GM19328 (cell line): ENCODE results near the gene NUP93.

ENCODE experiments used
- ATAC-seq: cut with Tn5 transposase; IDR thresholded peaks from one replicate; pipeline ENCODE4 v1.9.1; 2021; ENCODE audit warnings: mild to moderate bottlenecking, moderate library complexity; ENCODE audit not compliant: unreplicated experiment

The NUP93 gene

DNA sequence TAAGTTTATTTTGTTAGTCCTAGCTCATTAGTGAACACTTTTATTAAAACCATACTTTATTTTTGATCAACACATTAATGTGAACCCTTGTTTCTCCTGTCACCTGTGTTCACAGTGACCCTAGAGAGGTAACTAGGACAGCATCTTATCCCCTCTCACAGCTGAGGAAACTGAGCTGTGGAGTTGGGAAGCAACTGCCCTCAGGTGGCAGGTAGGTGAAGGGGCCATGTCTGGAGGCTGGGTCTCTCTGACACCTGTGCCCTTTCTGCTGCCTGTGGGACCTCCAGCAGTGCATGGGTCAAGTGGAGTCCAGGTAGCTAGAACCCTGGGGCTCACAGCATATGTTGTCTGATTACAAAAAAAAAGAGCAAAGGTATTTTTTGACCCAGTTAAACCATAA, 112.2 kb downstream of the NUP93 start:
- no peak for ATAC-seq

DNA sequence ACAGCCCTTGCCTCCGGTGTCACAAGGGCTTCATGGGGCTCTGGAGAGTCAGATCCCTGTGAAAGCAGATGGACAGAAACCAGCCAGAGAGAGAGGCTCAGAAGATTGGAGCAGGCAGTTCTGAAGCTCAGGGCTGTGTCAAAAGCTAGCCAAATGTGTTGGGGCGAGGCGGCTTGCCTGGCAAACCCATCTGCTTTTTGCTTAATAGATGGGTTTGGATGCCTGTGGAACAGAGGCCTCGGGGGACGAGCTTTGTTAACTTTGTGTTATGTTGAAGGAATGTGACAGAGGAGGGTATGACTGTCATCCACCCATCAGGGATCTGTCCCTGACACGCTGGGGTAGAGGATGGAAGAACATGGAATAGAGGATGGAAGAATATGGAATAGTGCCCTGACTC, 114.1 kb downstream of the NUP93 start:
- ATAC-seq: no peak

DNA sequence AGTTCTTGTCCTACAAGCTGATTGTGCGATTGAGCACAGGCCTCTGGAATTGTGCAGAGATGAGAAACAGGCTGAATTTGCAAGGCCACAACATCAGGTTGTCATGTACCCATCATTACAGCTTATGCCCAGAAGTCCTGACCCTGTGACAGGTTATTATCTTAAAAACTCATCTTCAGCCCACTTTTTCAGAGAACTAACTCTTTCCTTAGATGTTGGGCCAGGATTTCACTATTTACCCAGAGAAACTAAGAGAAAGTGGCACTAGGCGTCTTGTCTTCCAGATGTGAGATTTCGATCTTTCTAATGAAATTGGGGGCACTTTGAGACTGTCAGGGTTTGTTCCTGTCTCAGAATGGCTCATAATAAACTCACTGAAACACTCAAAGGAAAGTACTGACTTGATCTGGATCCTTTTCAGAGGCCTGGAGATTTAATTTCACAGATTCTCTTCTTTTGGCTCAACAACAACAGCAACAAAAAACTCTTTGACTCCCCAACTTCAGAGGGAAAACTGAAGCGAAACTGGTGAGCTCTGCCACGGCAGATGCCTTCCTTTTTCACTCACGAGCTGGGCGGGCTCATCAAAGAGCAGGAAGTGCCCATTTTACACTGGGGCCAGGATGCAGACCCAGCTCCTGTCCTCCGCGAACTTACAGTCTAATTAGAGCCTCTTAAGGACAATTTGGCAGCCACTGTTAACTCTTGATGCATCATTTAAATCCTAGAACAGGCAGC, 117.4 kb downstream of the NUP93 start:
- no peak for ATAC-seq

DNA sequence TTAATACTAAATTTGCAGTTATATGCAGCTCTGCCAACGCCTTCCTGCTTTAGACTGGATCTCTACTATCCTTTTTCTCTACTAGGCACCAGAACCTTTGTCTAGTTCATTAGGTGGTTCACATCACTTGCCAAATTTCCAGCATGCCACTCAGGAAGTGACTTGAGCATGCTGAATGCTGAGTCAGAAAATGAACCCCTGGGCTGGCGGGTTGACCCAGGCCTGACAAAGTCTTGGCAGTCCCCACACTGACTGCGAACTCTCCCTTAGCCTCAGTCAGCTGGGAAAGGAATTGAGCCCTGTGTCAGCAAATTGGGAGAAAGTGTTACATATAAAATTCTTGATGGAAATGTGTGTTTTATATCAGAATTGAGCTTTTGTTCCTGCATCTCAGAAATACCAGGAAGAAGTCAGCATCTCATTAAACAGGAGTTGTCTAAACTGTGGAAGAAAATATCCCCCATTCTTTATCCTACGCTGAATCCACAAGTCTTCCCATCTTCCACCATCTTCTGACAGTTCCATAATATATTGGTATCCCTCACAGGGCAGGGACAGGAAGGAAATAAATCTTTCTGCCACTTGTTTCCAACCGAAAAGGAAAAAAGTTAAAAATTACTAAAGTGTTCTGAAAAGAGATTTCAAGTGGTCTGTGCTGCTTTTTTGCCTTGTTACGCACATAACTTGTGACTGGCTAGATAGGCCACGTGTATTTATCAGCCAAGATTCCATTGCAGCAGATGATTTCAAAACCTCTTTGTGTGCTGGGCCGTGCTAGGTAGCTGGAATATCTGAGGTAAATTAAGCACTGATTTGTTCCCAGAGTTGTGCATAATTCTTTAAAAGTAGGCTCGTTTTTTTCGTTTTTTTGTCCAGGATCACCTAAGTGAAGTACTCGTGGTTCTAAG, 118.4 kb downstream of the NUP93 start:
- ATAC-seq: no peak

DNA sequence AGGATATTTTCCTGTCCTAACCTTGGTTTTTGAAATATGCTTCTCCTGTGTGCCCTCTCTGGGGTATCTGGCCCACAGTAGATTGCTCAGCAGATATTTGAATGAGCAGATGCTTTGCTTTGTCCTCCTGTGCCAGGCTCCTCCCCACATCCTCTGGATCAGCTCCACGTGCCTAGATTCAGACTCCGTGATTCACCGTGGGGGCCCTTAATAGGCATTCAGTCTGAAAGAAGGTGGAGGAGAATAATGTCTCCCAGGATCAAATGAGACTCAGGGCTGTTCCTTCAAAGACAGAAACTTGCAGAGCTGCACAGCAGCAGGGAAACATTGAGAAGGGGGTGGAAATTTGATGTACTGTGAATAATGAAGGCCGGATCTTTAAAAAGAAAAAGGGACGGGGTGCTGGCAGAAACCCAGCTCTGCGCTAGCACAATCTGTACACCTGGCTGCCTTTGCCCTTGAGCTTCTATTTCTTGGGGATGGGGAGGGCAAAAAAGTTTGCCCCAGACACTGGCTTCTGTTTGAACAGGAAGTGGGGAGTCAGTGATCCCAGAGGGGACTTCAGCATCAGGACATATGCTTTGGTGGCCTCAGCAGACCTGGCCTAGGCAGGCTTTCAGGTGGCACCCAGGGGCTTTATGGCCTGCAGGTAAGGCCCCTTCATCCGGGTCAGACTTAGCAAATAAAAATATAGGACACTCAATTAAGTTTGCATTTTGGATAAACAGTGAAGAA, 119.2 kb downstream of the NUP93 start:
- no peak for ATAC-seq

DNA sequence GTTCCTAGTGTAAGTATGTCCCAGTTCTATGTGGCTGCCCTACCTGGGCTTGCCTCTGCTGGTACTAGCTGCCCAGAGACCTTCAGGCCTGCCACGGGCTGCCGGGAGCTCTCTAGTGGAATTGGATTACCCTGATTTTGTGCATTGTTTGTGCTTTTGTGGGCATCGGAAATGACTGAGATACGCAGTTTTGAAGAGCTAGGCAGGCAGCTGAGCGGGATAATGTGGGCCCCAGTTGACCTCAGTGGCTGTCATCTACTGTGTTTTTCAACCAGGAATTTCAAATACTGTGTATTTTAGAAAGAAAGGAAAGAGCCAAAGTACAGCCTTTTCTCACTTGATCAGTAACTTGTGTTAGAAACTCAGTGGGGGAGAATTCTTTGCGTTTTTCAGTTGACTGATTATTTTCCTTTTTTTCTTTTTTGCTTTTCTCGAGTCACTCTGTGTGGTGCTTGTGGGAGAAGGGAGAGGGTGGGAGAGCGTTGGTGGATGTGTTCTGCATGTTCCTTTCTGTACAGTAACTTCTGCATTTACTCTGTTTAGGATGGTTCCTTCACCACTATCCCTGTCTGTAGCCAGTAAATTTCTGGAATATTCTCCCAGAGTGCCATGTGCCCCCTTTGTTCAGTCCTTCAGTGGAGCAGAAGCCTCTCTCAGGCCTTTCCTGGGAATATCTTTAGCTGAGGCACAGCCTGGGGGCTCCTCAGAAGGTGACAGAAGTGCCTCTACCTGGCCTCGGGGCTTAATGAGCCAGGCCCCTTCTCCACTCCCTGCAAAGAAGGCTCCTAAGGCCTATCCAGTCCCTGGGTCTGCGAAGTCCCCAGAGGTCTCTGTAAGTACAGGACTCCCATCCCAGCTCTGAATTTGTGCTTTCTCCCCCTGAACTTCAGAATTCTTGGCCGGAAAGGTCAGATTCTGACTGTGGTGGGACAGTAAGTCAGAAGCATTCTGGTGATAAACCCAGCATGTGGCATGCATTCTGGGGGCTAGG, 120.1 kb downstream of the NUP93 start:
- ATAC-seq: no peak

DNA sequence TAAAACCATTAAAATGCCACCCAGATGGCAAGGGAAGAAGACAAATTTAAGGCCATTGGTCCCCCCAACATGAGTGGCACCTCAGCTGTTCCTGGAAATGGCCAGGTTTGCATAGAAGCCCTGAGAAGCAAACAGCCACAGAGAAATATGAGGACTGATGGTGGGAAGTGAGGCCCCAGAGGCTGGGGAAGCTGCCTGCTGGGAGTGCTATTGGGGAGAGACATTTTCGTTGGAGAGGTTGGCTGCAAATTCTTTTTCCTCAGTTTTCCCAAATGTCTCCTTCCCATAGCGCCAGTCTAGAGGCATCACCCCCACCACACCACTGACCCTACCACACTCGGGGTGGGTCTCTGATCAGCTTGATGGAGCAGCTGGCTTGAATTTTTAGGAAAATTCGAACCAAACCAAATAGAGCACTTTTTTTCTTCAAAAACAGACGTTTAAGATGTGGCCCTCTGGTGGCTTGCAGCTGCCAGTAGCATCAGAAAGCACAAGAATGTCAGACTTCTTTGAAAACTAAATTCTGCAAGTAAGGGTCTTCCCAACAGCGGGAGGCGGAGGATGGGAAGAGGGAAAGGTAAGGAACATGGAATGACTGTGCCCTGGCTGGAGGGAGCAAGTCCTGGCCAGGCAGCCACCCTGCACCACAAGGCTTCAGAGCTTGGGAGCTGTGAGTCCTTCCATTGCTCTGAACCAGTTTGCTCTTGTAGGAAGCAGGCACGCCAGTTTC, 121.9 kb downstream of the NUP93 start:
- no peak for ATAC-seq

DNA sequence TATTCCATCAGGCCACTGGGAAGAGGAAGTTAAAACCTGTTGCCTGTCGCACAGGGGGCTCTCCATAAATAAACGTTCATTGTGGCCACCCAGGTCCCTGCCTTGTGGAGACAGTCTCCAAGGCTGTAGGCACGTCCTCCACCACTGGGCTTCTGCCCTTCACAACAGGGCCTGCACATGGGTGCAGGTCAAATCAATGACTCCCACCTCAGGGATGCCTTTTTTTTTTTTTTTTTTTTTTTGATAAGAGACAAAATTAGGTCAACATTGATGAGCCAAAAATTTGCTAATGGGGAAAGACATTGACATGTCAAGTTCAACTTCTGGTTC, 122.4 kb downstream of the NUP93 start:
- ATAC-seq: no peak

DNA sequence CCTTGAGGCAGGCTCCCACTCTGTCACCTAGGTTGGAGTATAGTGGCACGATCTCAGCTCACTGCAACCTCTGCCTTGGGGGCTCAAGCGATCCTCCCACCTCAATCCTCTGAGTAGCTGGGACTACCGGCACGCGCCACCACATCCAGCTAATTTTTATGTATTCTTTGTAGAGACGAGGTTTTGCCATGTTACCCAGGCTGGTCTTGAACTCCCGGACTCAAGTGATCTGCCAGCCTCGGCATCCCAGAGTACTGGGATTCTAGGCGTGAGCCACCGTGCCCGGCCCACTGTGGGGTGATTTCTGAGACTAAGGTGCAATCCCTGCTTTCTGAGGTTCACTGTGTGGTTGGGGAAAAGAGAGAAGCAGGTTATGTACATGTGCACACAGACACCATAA, 123.0 kb downstream of the NUP93 start:
- no peak for ATAC-seq

DNA sequence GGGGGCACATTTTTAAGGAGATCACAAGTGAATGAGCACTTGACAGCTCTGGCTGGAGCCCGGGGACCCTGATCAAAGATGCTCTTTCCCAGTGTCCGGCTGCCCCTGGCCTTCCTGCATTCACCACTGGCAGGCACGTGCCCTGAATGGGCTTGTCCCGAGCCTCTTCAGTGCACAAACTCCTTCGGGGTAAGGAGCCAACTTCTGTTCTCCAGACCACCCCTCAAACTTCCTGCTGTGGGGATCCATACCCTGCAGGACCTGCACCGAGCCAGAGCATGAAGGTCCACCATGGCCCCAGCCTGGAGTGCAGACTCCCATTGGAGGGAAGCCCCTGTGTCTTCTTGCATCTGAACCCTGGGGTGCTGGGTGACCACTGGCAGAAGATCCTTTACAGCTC, 125.3 kb downstream of the NUP93 start:
- no peak for ATAC-seq

DNA sequence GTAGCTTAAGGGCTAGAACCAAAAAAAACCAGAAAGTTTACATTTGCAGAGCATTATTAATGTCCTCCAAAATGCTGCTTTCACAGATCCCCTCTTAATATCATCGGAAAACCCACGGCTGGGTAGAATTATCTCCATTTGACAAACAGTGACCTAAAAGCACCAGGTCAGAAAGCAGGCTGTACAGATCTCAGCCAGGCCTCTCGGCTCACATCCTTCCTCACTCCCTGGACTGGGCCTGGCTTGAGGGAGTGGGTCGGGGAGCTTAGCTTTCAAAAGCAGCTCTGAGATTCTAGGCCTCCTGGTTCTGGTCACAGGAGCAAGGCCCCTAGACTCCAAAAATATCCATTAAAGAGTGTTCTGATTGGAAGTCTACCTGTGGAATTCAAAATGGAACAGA, 126.0 kb downstream of the NUP93 start:
- ATAC-seq: no peak

DNA sequence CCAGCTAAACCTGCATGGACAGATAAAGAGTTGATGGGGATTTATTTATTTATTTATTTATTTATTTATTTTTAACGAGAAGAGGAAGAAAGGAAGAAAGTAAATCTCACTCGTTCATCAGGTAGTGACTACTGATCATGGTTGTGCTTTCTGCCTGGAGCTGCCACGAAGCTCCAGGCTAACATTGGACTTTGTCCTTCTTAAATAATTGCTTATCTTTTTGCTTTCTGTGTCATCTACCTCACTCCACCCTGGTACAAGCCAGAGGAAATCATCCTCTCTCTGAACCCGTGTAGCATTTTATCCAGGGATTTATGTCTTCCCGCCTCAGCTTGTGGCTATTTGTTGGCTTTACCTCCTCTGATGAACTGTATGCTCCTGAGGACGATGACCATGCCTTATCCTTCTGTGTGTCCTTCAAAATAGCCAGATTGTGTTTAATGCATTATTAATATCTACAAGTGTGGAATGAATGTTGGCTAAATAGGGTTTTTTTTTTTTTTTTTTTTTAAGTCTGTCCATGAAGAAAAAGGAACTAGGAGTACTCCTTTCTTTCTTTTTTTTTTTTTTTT, 127.0 kb downstream of the NUP93 start:
- no peak for ATAC-seq

DNA sequence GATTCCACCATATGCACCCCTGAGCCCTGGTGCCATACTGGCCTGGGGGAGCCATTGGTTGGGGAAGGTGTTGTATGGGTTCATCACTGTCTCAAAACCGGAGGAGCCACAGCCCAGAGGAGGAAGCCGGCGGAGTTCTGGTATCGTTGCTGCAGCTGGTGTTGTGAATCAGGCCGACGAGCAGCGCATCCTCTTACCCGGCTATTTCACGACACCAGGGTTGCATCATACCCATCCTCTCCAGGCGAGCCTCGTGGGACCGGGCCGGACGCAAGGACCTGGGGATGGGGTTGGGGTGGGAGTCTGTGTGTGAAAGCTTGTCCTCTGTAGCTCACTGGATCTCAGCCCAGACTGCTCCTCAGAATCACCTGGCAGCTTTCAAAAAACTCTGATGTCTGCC, 128.4 kb downstream of the NUP93 start:
- no peak for ATAC-seq

DNA sequence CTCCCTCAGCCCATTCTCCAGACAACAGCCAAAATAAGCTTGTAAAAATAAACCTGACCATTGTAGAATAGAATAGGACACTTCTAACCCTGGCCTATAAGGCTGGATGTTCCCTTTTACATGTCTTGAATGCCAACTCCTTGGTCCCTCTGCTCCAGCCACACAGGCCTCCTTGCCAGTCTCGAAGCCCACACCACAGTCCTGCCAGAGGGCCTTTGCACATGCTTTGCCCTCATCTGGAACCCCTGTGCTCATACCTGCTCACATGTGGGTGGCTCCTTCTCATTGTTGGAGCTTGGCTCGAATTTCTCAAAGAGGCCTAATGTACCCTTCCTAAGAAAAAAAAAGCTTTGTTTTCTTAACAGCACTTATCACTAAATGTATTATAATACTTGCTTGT, 129.7 kb downstream of the NUP93 start:
- no peak for ATAC-seq

DNA sequence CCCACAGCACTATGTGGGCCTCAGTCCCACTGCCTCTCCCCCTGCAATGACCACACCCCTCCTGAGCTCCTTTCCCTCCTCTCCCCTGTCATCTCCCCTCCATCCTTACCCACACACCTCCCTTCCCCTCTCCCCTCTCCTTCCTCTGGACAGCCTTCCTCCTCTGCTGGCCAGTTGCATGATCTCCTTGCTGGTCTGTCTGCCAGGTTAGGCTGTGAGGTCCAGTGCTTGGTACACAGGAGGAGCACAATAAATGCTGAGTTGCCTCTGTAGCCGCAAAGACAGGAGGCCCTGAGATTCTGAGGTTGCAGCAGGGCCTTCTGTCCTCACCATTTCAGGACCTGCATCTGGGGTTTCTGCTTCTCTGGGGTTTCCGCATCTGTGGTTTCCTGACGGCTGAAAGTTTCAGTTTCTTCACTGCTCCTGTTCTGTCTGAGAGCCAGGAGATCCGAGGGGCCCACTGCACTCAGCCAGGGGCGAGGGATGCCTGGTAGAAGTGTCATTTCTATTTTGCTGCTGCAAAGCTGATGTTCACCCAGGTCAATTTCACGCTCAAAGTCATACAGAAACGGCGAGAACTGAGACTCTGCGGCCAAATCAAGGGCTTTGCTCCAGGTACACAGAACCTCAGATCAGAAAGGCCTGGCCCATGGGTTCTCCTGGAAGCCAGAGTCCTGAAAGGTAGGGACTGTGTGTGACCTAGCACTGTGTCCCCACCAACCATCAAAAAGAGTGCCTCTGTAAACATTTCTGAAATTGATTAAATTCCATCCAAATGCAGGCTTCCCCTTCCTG, 130.5 kb downstream of the NUP93 start:
- ATAC-seq: no peak

DNA sequence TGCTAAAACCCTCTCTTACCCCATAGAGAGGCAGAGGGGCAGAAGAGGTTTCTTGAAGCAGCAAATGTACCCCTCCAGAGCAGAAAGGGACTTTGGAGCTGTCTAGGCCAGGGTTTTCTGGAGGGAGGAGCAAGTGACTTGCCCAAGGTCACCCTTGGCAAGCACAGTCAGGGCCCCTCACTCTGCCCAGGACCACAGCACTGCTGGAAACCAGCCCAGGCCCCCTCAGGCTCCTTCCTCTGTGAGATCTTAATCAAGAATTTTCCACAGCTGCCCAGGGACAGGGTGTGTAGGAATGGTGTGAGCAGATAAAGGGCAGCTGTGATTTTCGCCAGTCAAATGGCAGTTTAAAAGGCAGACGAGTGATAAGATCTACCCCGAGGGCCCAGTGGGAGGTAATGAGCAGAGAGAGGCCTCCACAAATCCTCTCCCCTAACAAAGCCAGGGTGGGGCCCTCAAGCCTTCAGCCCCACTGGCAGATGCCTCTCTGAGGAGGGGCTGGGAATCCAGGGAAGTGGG, 131.2 kb downstream of the NUP93 start:
- no peak for ATAC-seq

DNA sequence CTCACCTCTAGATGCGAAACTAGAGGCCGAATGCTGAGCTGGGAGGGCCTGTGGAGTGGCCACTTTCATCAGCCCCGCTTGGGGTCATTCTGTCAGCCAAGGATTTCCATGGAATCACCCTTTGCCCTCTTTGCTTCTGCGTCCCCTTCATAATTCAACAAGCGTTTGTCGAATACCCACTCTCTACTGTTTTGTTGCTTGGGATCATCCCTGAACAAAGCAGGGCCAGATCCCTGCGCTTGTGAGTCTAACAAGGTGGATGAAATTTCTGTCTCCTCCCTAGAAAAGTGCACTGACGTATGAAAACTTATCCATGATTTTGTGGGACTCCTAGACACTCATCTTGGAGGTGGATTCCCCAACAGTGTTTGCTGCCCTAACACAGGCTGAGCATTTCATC, 131.8 kb downstream of the NUP93 start:
- no peak for ATAC-seq

DNA sequence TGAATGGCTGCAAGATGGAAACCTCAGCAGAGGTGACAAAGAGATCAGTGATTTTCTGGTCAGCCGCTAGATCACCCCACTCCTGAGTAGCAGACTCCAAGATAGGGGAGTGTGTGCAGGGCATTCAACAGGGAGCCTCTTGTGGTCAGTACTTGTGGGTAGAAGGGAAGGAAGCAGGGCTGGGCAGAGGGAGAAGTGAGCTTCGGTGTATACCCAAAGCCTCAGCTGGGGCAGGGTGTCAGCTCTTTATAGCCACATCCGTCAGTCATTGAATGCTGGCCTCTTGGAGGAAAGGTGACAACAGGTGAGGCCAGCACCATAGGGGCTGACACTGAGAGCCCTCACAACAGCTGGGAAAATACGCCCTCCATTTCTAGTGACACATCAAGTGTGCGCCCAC, 132.8 kb downstream of the NUP93 start:
- ATAC-seq: no peak

DNA sequence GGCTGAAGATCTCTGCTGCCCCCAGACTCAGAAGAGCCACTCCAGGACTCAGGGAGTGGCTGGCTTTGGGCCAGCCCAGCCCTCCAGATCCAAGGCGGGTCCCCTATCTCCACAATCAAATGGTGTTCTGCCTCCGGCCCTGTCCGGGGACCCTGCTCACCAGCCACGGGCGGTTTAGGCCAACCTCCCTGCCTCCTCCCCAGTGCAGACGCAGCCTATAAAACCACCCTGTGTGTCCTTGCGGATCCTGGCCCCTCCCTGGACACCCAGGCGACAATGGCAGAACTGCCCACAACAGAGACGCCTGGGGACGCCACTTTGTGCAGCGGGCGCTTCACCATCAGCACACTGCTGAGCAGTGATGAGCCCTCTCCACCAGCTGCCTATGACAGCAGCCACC, 135.0 kb downstream of the NUP93 start, which contains the start of gene SLC12A3:
Gene SLC12A3 (plus strand): TSS at position 248 of the 400 bp plus-strand sequence. CDS start 29 bp downstream, at position 277.
- ATAC-seq: no peak
